Measurements from ENCODE around the gene FNDC3B. TPM values are rescaled to one million over a fixed set of nuclear protein-coding genes. Genes with fewer than 3 reads are reported as not detected.

FNDC3B gene
- total RNA-seq, 1 donor from 2014 or later: 79.2 TPM

DNA sequence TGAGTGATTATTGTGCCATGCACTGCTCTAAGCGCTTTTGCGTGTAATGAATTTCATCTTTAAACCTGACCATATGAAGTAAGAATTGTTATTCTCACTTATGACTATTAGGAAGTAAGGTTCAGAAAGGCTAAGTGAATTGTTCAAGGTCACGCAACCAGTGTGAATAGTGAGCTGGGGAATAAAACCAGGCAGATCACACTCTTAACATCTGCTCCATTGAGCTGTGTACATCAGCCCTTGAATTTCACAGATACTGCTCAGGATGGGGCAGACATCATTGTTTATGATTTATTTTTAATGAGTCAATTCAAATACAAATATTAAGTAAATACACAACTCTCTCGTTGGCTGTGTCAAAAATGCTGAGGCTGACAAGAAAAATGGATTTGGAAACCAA is 184.5 kb downstream of the FNDC3B start:
- H3K9me3 Mint-ChIP-seq: no peaks in the 10 kb centered on the region
- TF ChIP-seq, protein P1, sequence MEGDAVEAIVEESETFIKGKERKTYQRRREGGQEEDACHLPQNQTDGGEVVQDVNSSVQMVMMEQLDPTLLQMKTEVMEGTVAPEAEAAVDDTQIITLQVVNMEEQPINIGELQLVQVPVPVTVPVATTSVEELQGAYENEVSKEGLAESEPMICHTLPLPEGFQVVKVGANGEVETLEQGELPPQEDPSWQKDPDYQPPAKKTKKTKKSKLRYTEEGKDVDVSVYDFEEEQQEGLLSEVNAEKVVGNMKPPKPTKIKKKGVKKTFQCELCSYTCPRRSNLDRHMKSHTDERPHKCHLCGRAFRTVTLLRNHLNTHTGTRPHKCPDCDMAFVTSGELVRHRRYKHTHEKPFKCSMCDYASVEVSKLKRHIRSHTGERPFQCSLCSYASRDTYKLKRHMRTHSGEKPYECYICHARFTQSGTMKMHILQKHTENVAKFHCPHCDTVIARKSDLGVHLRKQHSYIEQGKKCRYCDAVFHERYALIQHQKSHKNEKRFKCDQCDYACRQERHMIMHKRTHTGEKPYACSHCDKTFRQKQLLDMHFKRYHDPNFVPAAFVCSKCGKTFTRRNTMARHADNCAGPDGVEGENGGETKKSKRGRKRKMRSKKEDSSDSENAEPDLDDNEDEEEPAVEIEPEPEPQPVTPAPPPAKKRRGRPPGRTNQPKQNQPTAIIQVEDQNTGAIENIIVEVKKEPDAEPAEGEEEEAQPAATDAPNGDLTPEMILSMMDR (conservative IDR thresholded peaks at IDR 0.05): no peak
- H3K36me3 Mint-ChIP-seq: peaks cover 15% of the 10 kb centered on the region
- H3K4me1 Mint-ChIP-seq (ENCODE audit: unreplicated experiment): peaks cover 35% of the 10 kb centered on the region
- no peak for DNase-seq (ENCODE audit: extremely low spot score, unreplicated experiment)
- no peak overlapping the region for H3K4me3 Mint-ChIP-seq
- H3K27me3 Mint-ChIP-seq: no peaks in the 10 kb centered on the region
- no peak overlapping the region for H3K27ac Mint-ChIP-seq

DNA sequence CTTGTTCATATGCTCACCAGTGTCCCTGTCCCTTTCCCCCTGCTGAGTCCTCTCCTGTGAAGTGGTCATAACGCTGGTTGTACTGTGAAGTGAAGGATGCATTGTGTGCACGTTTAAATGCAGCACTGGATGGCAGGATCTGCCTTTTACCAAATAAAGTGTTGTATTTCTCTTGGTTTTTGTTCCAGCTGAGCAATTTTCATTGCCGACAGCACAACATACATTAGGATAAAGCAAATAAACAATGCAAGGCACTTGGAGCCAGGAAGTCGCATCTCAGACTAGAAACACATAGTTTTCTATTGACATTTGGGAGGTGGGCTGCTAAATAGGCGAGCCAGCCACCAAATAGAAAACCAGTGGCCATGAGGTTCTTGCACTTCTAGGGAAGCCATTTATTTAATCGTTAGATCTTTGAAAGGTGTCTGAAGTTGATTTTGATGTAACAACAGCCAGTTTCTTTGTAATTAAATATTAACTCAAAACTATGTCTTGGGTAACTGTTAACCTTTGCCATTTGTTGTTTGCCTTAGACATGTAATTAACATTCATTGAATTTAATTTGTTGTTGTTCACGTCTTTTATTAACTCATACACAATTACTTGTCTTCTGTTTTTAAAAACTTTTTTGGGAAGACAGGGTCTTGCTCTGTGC is 185.3 kb downstream of the FNDC3B start:
- peaks cover 20% of the 10 kb centered on the region for H3K36me3 Mint-ChIP-seq
- H3K27ac Mint-ChIP-seq: no peak overlapping the region
- TF ChIP-seq, protein P1 (conservative IDR thresholded peaks at IDR 0.05): no peak
- H3K9me3 Mint-ChIP-seq: no peaks in the 10 kb centered on the region
- no peak for DNase-seq (ENCODE audit: extremely low spot score, unreplicated experiment)
- peaks cover 35% of the 10 kb centered on the region for H3K4me1 Mint-ChIP-seq (ENCODE audit: unreplicated experiment)
- H3K27me3 Mint-ChIP-seq: no peaks in the 10 kb centered on the region
- no peak overlapping the region for H3K4me3 Mint-ChIP-seq

DNA sequence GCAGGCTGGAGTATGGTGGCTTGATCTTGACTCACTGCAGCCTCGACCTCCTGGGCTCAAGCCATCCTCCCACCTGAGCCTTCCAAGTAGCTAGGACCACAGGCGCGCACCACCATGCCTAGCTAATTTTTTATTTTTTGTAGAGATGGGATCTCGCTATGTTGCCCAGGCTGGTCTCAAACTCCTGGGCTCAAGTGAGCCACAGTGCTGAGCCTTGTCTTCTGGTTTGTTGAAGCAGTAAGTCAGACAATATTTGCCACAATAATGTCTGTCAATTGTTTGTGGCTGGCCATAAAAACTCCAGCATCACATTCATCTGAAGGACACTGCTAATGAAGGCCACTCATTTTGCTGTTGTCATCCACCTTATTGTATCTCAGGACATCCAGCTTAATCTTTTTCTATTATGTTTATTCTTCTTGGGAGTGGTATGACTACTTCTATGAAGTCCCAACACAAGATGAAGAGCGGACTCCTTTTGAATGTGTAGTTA is 185.9 kb downstream of the FNDC3B start:
- peaks cover 22% of the 10 kb centered on the region for H3K36me3 Mint-ChIP-seq
- TF ChIP-seq, protein P1 (conservative IDR thresholded peaks at IDR 0.05): no peak
- no peaks in the 10 kb centered on the region for H3K27me3 Mint-ChIP-seq
- H3K27ac Mint-ChIP-seq: no peak overlapping the region
- no peak overlapping the region for H3K4me3 Mint-ChIP-seq
- no peaks in the 10 kb centered on the region for H3K9me3 Mint-ChIP-seq
- no peak for DNase-seq (ENCODE audit: extremely low spot score, unreplicated experiment)
- peaks cover 35% of the 10 kb centered on the region for H3K4me1 Mint-ChIP-seq (ENCODE audit: unreplicated experiment)

DNA sequence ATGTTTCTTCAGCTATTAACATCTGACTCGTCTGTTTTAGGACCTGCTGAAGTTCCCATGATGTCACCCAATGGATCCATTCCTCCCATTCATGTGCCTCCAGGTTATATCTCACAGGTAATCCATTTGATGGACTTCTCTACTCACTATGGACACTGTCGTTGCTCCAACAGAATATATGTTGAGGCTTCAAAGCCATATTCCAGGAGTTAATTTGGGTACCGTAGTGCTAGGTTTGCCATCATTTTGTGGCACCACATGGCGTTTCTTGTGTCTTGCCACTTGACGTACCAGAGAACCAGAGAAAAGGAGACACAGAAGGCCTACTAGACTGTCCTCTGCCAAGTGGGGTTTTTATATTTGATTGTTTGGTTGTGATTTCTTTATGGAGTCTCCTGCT is 187.5 kb downstream of the FNDC3B start:
- Mint-ChIP-seq H3K27me3 (no peaks in the 10 kb centered on the region), H3K4me3 (no peak overlapping the region), H3K9me3 (no peaks in the 10 kb centered on the region), H3K4me1 (ENCODE audit: unreplicated experiment) (peaks cover 27% of the 10 kb centered on the region), H3K27ac (no peak overlapping the region), H3K36me3 (peaks cover 22% of the 10 kb centered on the region)
- TF ChIP-seq, protein P1 (conservative IDR thresholded peaks at IDR 0.05): no peak
- DNase-seq (ENCODE audit: extremely low spot score, unreplicated experiment): no peak

DNA sequence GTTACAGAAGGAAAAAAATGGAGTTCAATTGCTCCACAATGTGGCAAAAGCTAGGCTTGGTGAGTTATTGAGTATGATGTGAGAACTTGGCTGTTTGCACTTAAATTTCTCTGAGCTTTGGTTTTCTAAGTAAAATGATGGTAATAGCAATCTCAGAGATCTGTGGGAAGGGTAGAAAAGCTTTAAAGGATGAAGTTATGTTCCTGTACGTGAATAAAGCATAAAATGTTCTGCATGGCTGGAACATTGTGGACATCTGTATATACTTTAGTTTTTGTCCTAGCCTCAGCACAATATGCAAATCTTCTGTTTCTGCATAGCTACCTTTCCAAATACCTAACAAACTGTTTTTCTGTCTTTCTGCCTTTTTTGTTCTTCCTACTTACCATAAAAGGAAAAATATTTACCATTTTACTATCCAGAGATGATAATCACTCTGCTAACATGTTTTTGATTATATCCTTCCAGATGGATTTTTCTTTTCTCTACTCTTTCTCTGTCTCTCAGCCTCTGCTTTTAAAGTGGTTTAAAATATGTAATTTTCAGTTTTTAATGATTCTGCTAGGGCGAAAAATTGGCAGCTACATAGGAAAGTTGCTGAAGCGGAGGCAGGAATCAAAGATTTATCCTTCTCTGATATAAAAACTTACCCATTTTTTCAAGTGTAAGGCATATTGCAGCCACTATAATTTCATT is 188.1 kb downstream of the FNDC3B start:
- peaks cover 22% of the 10 kb centered on the region for H3K36me3 Mint-ChIP-seq
- H3K27ac Mint-ChIP-seq: peak overlapping the region; percentile 52
- no peaks in the 10 kb centered on the region for H3K27me3 Mint-ChIP-seq
- H3K4me3 Mint-ChIP-seq: peak overlapping the region; percentile 26
- peaks cover 27% of the 10 kb centered on the region for H3K4me1 Mint-ChIP-seq (ENCODE audit: unreplicated experiment)
- TF ChIP-seq, protein P1 (conservative IDR thresholded peaks at IDR 0.05): no peak
- DNase-seq (ENCODE audit: extremely low spot score, unreplicated experiment): no peak
- no peaks in the 10 kb centered on the region for H3K9me3 Mint-ChIP-seq

Measured in type B pancreatic cell (in vitro differentiated cells).